ENCODE data around the gene MAST2.
"Not testable (repeated sequence)": the region's sequence is repeated elsewhere in the genome, so short reads cannot be mapped to it uniquely, and the experiment has no call there.

Gene MAST2

DNA sequence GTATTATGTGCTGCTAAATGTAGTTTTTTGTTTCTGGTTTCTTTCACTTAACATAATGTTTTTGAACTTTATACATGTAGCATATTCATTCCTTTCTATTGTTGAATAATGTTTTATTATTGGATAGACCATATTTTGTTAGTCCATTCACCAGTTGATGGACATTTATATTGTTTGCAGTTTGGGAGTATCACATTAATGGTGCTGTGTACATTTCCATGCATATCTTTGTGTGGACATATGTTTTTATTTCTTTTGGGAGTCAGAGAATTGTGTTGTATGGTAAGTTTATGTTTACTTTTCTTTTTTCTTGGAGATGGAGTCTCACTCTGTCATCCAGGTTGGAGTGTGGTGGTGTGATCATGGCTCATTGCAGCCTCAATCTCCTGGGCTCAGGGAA is 134.6 kb downstream of the MAST2 start:
- no peak for DNase-seq (ENCODE audit: low read depth in 2 of 2)

DNA sequence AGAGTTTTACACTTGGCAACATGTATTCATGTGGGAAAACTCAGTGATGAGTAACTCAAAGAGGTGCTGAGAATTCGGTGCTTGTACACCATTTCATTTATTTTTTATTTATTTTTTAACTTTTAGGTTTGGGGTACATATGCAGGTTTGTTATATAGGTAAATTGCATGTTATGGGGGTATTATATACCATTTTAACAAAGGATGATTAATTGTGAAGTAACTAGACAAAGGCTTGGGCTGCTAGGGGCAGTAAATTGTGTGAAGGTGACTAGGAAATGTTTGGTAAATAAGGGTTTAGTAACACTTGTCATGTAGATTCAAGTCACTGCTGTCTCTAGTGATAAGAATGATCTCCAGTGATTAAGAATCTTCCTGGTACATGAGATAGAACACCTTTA is 139.0 kb downstream of the MAST2 start:
- DNase-seq (ENCODE audit: low read depth in 2 of 2): no peak

GRCh38 chr1:45943185-45943584 is 139.8 kb downstream of the MAST2 start:
- DNase-seq (ENCODE audit: low read depth in 2 of 2): no peak

- no peak for DNase-seq (ENCODE audit: low read depth in 2 of 2)
Measured at GRCh38 chr1:45945426-45945825, 142.0 kb downstream of the MAST2 start.

GRCh38 chr1:45949462-45949861 is 146.1 kb downstream of the MAST2 start:
- DNase-seq (ENCODE audit: low read depth in 2 of 2): not testable (repeated sequence)

- DNase-seq (ENCODE audit: low read depth in 2 of 2): no peak
Measured at GRCh38 chr1:45952072-45952471, 148.7 kb downstream of the MAST2 start.

DNA sequence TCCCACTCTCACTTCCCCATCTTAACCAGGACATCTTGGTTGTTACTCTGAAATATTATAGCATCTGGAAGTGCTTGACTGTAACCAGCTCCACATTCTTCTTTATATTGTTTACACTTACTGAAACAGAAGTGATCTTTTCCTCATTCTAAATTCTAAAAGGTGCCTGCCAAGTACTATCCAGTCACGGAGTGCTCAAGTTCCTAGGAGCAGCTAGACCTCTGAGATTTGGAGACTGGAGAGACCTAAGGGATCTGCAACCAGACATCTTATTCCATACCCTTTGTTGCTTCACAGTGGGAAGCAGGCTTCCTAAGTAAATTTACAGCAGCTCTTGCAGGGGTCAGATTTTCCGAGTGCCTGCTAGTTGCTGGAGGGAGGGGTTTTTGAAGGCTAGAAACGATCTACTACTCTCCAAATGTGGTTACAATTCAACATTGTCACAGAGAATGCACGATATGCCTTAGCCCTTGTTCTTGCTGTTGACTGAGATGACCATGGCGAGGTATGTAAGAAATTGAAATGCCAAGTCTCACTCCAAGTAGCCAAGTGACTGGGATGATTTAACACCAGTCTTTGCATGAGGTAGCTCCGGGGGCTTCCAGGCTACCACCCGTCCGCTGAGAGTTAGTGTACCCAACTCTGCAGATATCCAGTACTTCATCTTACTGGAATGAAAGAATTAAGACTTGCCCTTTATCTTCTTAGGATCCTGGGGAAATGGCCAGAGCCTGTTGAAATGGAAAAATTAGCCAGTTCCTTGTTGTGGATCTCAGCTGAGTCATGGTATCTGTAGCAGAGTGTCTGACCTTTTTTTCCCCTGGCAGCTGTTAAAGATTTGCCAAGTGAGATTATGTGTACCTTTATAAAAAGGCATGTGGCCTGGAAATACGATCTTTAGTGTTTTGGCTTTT is 150.8 kb downstream of the MAST2 start:
- no peak for DNase-seq (ENCODE audit: low read depth in 2 of 2)

GRCh38 chr1:45957684-45958083 is 154.3 kb downstream of the MAST2 start:
- no peak for DNase-seq (ENCODE audit: low read depth in 2 of 2)

- no peak for DNase-seq (ENCODE audit: low read depth in 2 of 2)
Measured at GRCh38 chr1:45958317-45958716, 154.9 kb downstream of the MAST2 start.

DNA sequence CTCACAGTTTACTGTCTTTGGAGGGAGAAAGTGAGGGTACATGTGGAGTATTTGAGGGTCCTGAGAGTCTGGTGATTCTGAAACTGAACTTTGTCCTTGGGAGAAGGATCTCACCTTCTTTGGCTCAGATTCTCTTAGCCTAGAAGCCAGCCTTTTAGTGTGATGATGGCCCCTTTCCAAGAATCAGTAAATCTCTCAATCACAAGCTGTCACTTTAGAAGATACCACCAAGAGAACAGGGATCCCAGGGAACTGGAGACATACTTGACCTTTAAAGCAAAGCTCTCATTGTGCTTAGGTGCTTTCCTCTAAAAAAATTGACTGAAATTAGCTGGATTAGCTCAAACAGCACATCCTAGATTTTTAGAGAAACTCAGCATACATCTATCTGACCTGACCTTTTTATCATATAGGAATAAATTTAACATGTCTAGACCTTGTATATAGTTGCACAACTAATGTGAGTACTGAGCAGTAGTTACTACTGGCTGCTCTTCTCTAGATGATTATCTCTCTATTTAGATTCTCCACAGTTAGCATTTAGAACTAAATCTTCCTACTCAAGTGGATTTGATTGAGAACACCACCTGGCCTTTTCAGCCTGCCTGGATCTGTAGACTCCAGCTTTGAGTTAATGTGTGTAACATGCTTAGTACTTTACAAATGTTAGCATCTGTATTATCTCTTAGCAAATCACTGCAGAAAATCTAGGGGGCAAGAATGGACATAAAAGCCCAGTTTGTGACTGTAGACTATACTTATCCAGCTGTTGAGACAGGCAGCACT is 157.7 kb downstream of the MAST2 start:
- DNase-seq (ENCODE audit: low read depth in 2 of 2): no peak

GRCh38 chr1:45961936-45962335 is 158.5 kb downstream of the MAST2 start:
- not testable (repeated sequence) for DNase-seq (ENCODE audit: low read depth in 2 of 2)

- DNase-seq (ENCODE audit: low read depth in 2 of 2): no peak
Measured at GRCh38 chr1:45968941-45969666, 165.7 kb downstream of the MAST2 start.

DNA sequence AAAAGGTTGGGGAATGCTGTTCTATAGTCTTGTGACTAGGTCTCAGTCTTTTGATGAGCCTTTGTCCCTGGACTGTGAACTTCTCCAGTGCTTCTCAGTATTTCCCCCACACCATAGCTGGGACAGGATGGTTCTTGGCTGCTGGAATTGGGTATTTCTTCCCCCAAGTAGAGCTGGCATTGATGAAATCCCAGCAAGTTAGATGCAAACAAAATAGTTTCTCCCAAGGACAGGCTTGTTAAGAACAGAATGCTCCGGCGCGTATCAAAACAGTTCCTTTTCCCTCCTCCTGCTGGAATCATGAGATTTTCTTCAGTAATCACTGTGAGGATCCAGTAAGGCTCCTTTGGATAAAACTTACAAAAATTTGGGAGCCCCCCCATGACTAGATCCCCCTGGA is 166.5 kb downstream of the MAST2 start:
- DNase-seq (ENCODE audit: low read depth in 2 of 2): no peak

GRCh38 chr1:45971335-45971734 is 167.9 kb downstream of the MAST2 start:
- DNase-seq (ENCODE audit: low read depth in 2 of 2): no peak

DNA sequence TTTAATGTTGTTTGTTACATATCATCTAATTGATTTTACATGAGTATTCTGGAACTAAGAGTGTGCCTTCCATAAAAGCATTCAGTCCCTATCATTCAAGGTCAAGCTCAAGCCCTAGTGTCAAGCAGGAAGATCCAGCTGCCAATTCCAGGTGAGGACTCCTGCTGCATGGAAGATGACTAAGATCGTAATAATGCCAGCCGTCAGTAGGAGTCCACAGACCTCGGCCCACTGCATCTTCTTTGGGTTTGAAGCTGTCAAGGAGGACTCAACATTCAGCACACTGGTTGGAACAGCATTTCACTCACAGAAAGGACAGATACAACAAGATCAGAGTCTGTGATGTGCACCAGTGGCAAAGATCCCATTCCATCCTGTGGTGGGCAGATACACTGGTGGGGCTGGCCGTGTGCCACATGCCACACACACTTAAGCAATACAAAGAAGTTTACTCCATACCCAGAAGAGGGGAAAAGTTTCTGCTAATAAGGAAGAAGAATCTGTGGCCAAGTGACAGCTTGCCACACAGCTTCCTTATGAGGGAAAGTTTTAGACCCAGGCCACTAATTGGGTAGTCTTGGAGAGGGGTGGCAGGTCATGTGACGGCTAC is 168.6 kb downstream of the MAST2 start:
- DNase-seq (ENCODE audit: low read depth in 2 of 2): no peak

- DNase-seq (ENCODE audit: low read depth in 2 of 2): no peak
Measured at GRCh38 chr1:45972621-45973020, 169.2 kb downstream of the MAST2 start.

DNA sequence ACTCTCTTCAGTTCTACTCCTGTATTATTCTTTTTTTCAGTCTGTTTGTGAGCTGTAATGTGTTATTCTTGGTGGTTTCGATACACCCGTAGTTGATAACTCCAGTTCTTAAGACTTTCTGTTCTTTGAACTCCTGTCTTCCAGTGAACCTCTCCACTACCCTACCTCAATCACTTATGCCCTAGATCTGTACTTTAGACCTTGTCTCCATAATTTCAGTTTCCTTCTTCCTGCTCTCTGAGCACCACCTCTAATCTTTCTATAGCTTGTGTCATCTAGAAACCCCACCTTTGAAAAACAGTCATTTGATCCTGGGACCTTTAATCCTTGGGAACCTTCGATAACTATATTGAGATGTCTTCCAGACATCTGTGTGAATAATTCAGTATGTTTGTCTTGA is 169.7 kb downstream of the MAST2 start:
- no peak for DNase-seq (ENCODE audit: low read depth in 2 of 2)

DNA sequence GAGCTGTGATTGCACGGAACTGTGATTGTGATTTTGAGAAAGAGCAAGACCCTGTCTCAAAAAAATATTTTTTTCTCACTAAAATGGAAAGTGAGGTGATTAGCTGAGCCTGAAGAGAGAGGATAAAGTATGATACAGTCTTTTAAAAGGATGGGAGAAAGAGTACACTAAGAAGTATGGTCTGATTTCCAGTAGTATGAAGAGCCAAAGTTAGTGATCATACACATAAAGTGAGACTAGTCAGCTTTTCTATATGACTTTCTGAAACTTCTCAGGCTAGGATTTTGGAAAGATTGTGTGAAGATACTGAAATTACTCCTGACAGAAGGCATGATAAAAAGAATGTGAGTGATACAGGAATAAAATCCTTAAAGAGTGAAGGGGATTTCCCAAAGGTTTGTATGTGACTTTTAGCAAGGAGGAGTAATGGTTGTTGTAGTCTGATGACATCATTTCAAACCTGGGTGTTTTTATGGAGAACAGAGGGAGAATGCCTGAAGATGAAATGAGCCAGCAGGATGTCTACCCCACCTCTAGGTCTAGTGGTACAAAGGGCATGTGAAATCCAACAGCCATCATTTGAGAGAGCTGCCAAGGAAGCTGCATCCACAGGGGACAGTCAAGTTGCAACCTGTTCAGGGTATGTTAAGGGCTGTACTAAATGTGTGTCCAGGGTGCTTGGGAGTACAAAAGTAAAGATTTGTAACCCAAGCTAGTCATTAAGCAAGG is 171.3 kb downstream of the MAST2 start:
- no peak for DNase-seq (ENCODE audit: low read depth in 2 of 2)

DNA sequence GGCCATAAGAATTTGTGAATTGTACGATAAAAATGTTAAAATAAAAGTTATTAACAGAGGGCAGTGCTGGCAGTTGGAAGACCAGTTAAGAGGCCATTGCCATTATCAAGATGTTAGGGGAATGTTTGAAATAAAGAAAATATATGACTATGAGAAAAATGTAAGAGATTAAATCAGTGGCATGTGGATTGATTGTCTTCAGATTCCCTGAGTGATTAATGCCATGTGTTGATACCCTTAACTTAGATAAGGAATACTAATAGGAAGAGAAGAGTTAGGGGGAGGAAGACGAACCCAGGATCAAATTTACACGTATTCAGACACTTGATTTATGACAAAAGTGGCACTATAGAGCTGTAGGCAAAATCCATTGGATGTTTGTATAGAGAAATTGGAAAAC is 173.2 kb downstream of the MAST2 start:
- DNase-seq (ENCODE audit: low read depth in 2 of 2): no peak

- DNase-seq (ENCODE audit: low read depth in 2 of 2): no peak
Measured at GRCh38 chr1:45979074-45979777, 175.8 kb downstream of the MAST2 start.

- DNase-seq (ENCODE audit: low read depth in 2 of 2): no peak
Measured at GRCh38 chr1:45979778-45980176, 176.4 kb downstream of the MAST2 start.

All from stimulated activated CD4-positive, alpha-beta T cell treated with anti-CD3 and anti-CD28 coated beads, Interleukin-12 subunit alpha, Interleukin-12 subunit beta, amount 100 ng/mL, for 24 hours (primary cell).